Ecto neural progenitor cell (in vitro differentiated cells): Measurements from ENCODE around the gene FRAS1.

Source experiments
- DNase-seq: peaks from one replicate; pipeline ENCODE4 v3.0.0-alpha.2; 2018; ENCODE audit warnings: low spot score

Gene FRAS1

GRCh38 chr4:78100060-78100459 lies 42.9 kb downstream of the FRAS1 start:
- no peak for DNase-seq

- no peak for DNase-seq
Measured at GRCh38 chr4:78119698-78120097, 62.6 kb downstream of the FRAS1 start.

- DNase-seq = no peak
Measured at GRCh38 chr4:78120144-78120880, 63.2 kb downstream of the FRAS1 start.

- no peak for DNase-seq
Measured at GRCh38 chr4:78121338-78121904, 64.3 kb downstream of the FRAS1 start.

- DNase-seq = peak; percentile 46
Measured at GRCh38 chr4:78125834-78126331, 68.8 kb downstream of the FRAS1 start.

- DNase-seq = no peak
Measured at GRCh38 chr4:78129383-78130108, 72.4 kb downstream of the FRAS1 start.

- DNase-seq = no peak
Measured at GRCh38 chr4:78131403-78131802, 74.3 kb downstream of the FRAS1 start.

- no peak for DNase-seq
Measured at GRCh38 chr4:78136109-78137081, 79.3 kb downstream of the FRAS1 start.

- DNase-seq = no peak
Measured at GRCh38 chr4:78137532-78137931, 80.4 kb downstream of the FRAS1 start.

GRCh38 chr4:78138252-78138651 lies 81.1 kb downstream of the FRAS1 start:
- no peak for DNase-seq

GRCh38 chr4:78143634-78144033 lies 86.5 kb downstream of the FRAS1 start:
- no peak for DNase-seq

GRCh38 chr4:78145008-78145407 lies 87.9 kb downstream of the FRAS1 start:
- no peak for DNase-seq

GRCh38 chr4:78145622-78146021 lies 88.5 kb downstream of the FRAS1 start:
- DNase-seq = no peak

GRCh38 chr4:78149751-78150542 lies 92.8 kb downstream of the FRAS1 start:
- DNase-seq = no peak

GRCh38 chr4:78150543-78150864 lies 93.4 kb downstream of the FRAS1 start:
- no peak for DNase-seq

- DNase-seq = no peak
Measured at GRCh38 chr4:78152795-78153194, 95.7 kb downstream of the FRAS1 start.

GRCh38 chr4:78154972-78155590 lies 98.0 kb downstream of the FRAS1 start:
- DNase-seq = no peak

GRCh38 chr4:78155616-78156105 lies 98.5 kb downstream of the FRAS1 start:
- DNase-seq = no peak

- no peak for DNase-seq
Measured at GRCh38 chr4:78156520-78156919, 99.4 kb downstream of the FRAS1 start.

GRCh38 chr4:78162342-78162741 lies 105.2 kb downstream of the FRAS1 start:
- DNase-seq = no peak

- no peak for DNase-seq
Measured at GRCh38 chr4:78162821-78163220, 105.7 kb downstream of the FRAS1 start.
